Measurements from ENCODE around the gene MKRN2. TPM values are rescaled to one million over a fixed set of nuclear protein-coding genes. Genes with fewer than 3 reads are reported as not detected.

The MKRN2 gene
- total RNA-seq, 2 experiments from 2014 or later, result 20.3 to 22.4 TPM

- Mint-ChIP-seq H3K4me1 (peaks cover 46% of the 10 kb centered on the region), H3K9me3 (ENCODE audit: low read depth) (peaks cover 4% of the 10 kb centered on the region), H3K4me3 (no peak overlapping the region), H3K27me3 (no peaks in the 10 kb centered on the region), H3K36me3 (peaks cover 14% of the 10 kb centered on the region), H3K27ac (no peak overlapping the region)
- DNase-seq, result no peak
- ATAC-seq, result no peak
- CTCF ChIA-PET, result no interaction called here
Measured at GRCh38 chr3:12561397-12561796, 4.5 kb downstream of the MKRN2 start.

GRCh38 chr3:12562451-12562850 is 5.6 kb downstream of the MKRN2 start:
- CTCF ChIA-PET, result no interaction called here
- Mint-ChIP-seq H3K4me3 (no peak overlapping the region), H3K9me3 (ENCODE audit: low read depth) (peaks cover 8% of the 10 kb centered on the region), H3K4me1 (peaks cover 47% of the 10 kb centered on the region), H3K27ac (no peak overlapping the region), H3K27me3 (no peaks in the 10 kb centered on the region), H3K36me3 (peaks cover 18% of the 10 kb centered on the region)
- no peak for DNase-seq
- no peak for ATAC-seq

- Mint-ChIP-seq H3K27ac (no peak overlapping the region), H3K9me3 (ENCODE audit: low read depth) (peaks cover 8% of the 10 kb centered on the region), H3K4me1 (peaks cover 13% of the 10 kb centered on the region), H3K36me3 (peaks cover 43% of the 10 kb centered on the region), H3K27me3 (no peaks in the 10 kb centered on the region), H3K4me3 (no peak overlapping the region)
- DNase-seq, result no peak
- no peak for ATAC-seq
- CTCF ChIA-PET, result interaction anchor here (1.8 kb wide), 1 partner anchor 11 kb away, joined by 6 read pairs; no protein-coding TSS in a partner anchor
Measured at GRCh38 chr3:12566976-12567375, 10.1 kb downstream of the MKRN2 start.

- Mint-ChIP-seq H3K36me3 (peaks cover 51% of the 10 kb centered on the region), H3K27me3 (no peaks in the 10 kb centered on the region), H3K4me3 (no peak overlapping the region), H3K4me1 (peaks cover 10% of the 10 kb centered on the region), H3K9me3 (ENCODE audit: low read depth) (peaks cover 8% of the 10 kb centered on the region), H3K27ac (no peak overlapping the region)
- CTCF ChIA-PET, result interaction anchor here (1.8 kb wide), 1 partner anchor 10 kb away, joined by 6 read pairs; no protein-coding TSS in a partner anchor
- DNase-seq (no peak), ATAC-seq (no peak)
Measured at GRCh38 chr3:12568747-12569146, 11.9 kb downstream of the MKRN2 start.

- H3K9me3 Mint-ChIP-seq (ENCODE audit: low read depth), result peaks cover 8% of the 10 kb centered on the region
- H3K36me3 Mint-ChIP-seq, result peaks cover 51% of the 10 kb centered on the region
- DNase-seq (no peak), ATAC-seq (no peak)
- CTCF ChIA-PET, result interaction anchor here (1.4 to 1.7 kb wide), 2 partner anchors 10 to 11 kb away, joined by 3 to 5 read pairs; no protein-coding TSS in a partner anchor
- H3K4me1 Mint-ChIP-seq, result peaks cover 10% of the 10 kb centered on the region
- no peak overlapping the region for H3K4me3 Mint-ChIP-seq
- no peaks in the 10 kb centered on the region for H3K27me3 Mint-ChIP-seq
- no peak overlapping the region for H3K27ac Mint-ChIP-seq
Measured at GRCh38 chr3:12569836-12570235, 12.9 kb downstream of the MKRN2 start.

GRCh38 chr3:12571986-12572385 is 15.1 kb downstream of the MKRN2 start:
- ATAC-seq (no peak), DNase-seq (no peak)
- H3K4me1 Mint-ChIP-seq, result no peaks in the 10 kb centered on the region
- H3K27me3 Mint-ChIP-seq, result no peaks in the 10 kb centered on the region
- peaks cover 51% of the 10 kb centered on the region for H3K36me3 Mint-ChIP-seq
- H3K4me3 Mint-ChIP-seq, result no peak overlapping the region
- H3K9me3 Mint-ChIP-seq (ENCODE audit: low read depth), result no peaks in the 10 kb centered on the region
- no peak overlapping the region for H3K27ac Mint-ChIP-seq
- CTCF ChIA-PET, result no interaction called here

GRCh38 chr3:12574131-12574530 is 17.2 kb downstream of the MKRN2 start:
- peaks cover 59% of the 10 kb centered on the region for H3K36me3 Mint-ChIP-seq
- ATAC-seq, result no peak
- H3K4me1 Mint-ChIP-seq, result peaks cover 6% of the 10 kb centered on the region
- H3K4me3 Mint-ChIP-seq, result no peak overlapping the region
- H3K9me3 Mint-ChIP-seq (ENCODE audit: low read depth), result no peaks in the 10 kb centered on the region
- CTCF ChIA-PET, result no interaction called here
- DNase-seq, result no peak
- H3K27me3 Mint-ChIP-seq, result no peaks in the 10 kb centered on the region
- H3K27ac Mint-ChIP-seq, result no peak overlapping the region

- no peak for DNase-seq
- no peak for ATAC-seq
- Mint-ChIP-seq H3K36me3 (peaks cover 60% of the 10 kb centered on the region), H3K4me3 (no peak overlapping the region), H3K4me1 (peaks cover 6% of the 10 kb centered on the region), H3K9me3 (ENCODE audit: low read depth) (no peaks in the 10 kb centered on the region), H3K27ac (no peak overlapping the region), H3K27me3 (no peaks in the 10 kb centered on the region)
- CTCF ChIA-PET, result no interaction called here
Measured at GRCh38 chr3:12574661-12575060, 17.8 kb downstream of the MKRN2 start.

- peaks cover 50% of the 10 kb centered on the region for H3K36me3 Mint-ChIP-seq
- no peak for ATAC-seq
- no peak for DNase-seq
- H3K4me3 Mint-ChIP-seq, result no peak overlapping the region
- no peaks in the 10 kb centered on the region for H3K27me3 Mint-ChIP-seq
- H3K9me3 Mint-ChIP-seq (ENCODE audit: low read depth), result no peaks in the 10 kb centered on the region
- peaks cover 6% of the 10 kb centered on the region for H3K4me1 Mint-ChIP-seq
- no peak overlapping the region for H3K27ac Mint-ChIP-seq
- CTCF ChIA-PET, result interaction anchor here (0.6 to 1.8 kb wide), 3 partner anchors 9 to 1305 kb away, joined by 3 to 6 read pairs (median 3); partner anchors contain the start of gene ATG7
Measured at GRCh38 chr3:12577379-12577778, 20.5 kb downstream of the MKRN2 start.

- H3K27me3 Mint-ChIP-seq, result no peaks in the 10 kb centered on the region
- CTCF ChIA-PET, result interaction anchor here (0.8 to 1.8 kb wide), 7 partner anchors 9 to 231 kb away, joined by 3 to 6 read pairs (median 3); partner anchors contain the start of gene TSEN2
- peak overlapping the region; percentile 17 for H3K27ac Mint-ChIP-seq
- H3K9me3 Mint-ChIP-seq (ENCODE audit: low read depth), result no peaks in the 10 kb centered on the region
- H3K4me1 Mint-ChIP-seq, result peaks cover 6% of the 10 kb centered on the region
- no peak overlapping the region for H3K4me3 Mint-ChIP-seq
- ATAC-seq (no peak), DNase-seq (no peak)
- H3K36me3 Mint-ChIP-seq, result peaks cover 50% of the 10 kb centered on the region
Measured at GRCh38 chr3:12578742-12579141, 21.9 kb downstream of the MKRN2 start.

GRCh38 chr3:12579456-12579855 is 22.6 kb downstream of the MKRN2 start:
- Mint-ChIP-seq H3K9me3 (ENCODE audit: low read depth) (no peaks in the 10 kb centered on the region), H3K27me3 (no peaks in the 10 kb centered on the region), H3K36me3 (peaks cover 50% of the 10 kb centered on the region), H3K4me3 (no peak overlapping the region), H3K27ac (peak overlapping the region; percentile 25), H3K4me1 (peaks cover 6% of the 10 kb centered on the region)
- ATAC-seq, result no peak
- DNase-seq, result no peak
- CTCF ChIA-PET, result interaction anchor here (0.9 to 1.8 kb wide), 2 partner anchors 8 to 11 kb away, joined by 3 to 6 read pairs; no protein-coding TSS in a partner anchor

- peaks cover 55% of the 10 kb centered on the region for H3K36me3 Mint-ChIP-seq
- no peak for ATAC-seq
- peaks cover 6% of the 10 kb centered on the region for H3K4me1 Mint-ChIP-seq
- no peak overlapping the region for H3K4me3 Mint-ChIP-seq
- H3K27me3 Mint-ChIP-seq, result no peaks in the 10 kb centered on the region
- CTCF ChIA-PET, result no interaction called here
- no peaks in the 10 kb centered on the region for H3K9me3 Mint-ChIP-seq (ENCODE audit: low read depth)
- peak overlapping the region; percentile 25 for H3K27ac Mint-ChIP-seq
- DNase-seq, result no peak
Measured at GRCh38 chr3:12579905-12580304, 23.0 kb downstream of the MKRN2 start.

GRCh38 chr3:12582730-12583129 is 25.8 kb downstream of the MKRN2 start:
- DNase-seq (no peak), ATAC-seq (no peak)
- Mint-ChIP-seq H3K4me1 (peaks cover 6% of the 10 kb centered on the region), H3K4me3 (no peak overlapping the region), H3K27me3 (no peaks in the 10 kb centered on the region), H3K36me3 (peaks cover 40% of the 10 kb centered on the region), H3K9me3 (ENCODE audit: low read depth) (no peaks in the 10 kb centered on the region), H3K27ac (no peak overlapping the region)
- CTCF ChIA-PET, result interaction anchor here (0.9 to 1.3 kb wide), 3 partner anchors 9 to 259 kb away, joined by 3 to 5 read pairs (median 3); no protein-coding TSS in a partner anchor

- Mint-ChIP-seq H3K27me3 (no peaks in the 10 kb centered on the region), H3K27ac (no peak overlapping the region), H3K9me3 (ENCODE audit: low read depth) (no peaks in the 10 kb centered on the region), H3K4me1 (peaks cover 6% of the 10 kb centered on the region), H3K36me3 (peaks cover 38% of the 10 kb centered on the region), H3K4me3 (no peak overlapping the region)
- CTCF ChIA-PET, result interaction anchor here (1.3 kb wide), 1 partner anchor 259 kb away, joined by 3 read pairs; no protein-coding TSS in a partner anchor
- ATAC-seq (no peak), DNase-seq (no peak)
Measured at GRCh38 chr3:12583280-12583679, 26.4 kb downstream of the MKRN2 start.
